HCT116 (cell line): ENCODE results near the gene CACNA2D3. TPM values are rescaled to one million over a fixed set of nuclear protein-coding genes. Genes with fewer than 3 reads are reported as not detected.

Experiments used
- ATAC-seq: fragments of 200-7000 bp; cut with Tn5 transposase; 2 replicates; pipeline ENCODE4 v1.9.1; 2020; ENCODE audit warnings: mild to moderate bottlenecking, moderate library complexity
- BruUV-seq: library from RNA; stranded (reverse); fragments of 400-500 nt; replicated peaks from 2 replicates; lab custom pipeline; 2021; lab: Mats Ljungman, UMichigan
- CTCF ChIA-PET: fragments of 300-600 bp; sonication (Branson Sonifier 250); formaldehyde crosslinking; loops from one replicate; lab custom pipeline; 2021; ENCODE audit warnings: antibody characterized with exemption; lab: Charles Lee
- POLR2A ChIA-PET: fragments of 300-600, 350-600 bp; sonication (Branson Sonifier 250); formaldehyde crosslinking; loops from one replicate; lab custom pipeline; 2021; ENCODE audit warnings: antibody characterized with exemption; lab: Charles Lee
- RAD21 ChIA-PET, 2 experiments: fragments of 300-600 bp; sonication (Branson Sonifier 250); formaldehyde crosslinking; loops; one replicate each; lab custom pipeline; 2023; ENCODE audit warnings: low total read pairs in 2 of 2; ENCODE audit not compliant: uncharacterized antibody in 2 of 2, unreplicated experiment in 2 of 2, low non-redundant PET in 1 of 2; lab: Charles Lee
- DNase-seq: peaks from one replicate; pipeline ENCODE4 v3.0.0-alpha.2; 2010; ENCODE audit warnings: low read depth, low spot score
- H2AFZ ChIP-seq: fragments of 200-600 bp; shearing (Covaris generic), sonication (generic); 2 replicates; pipeline ENCODE4 v1.6.1; 2017; ENCODE audit warnings: low read depth, mixed run types, mixed read lengths, antibody characterized with exemption, low read length; ENCODE audit not compliant: poor library complexity, severe bottlenecking
- H3K27ac ChIP-seq: 2 replicates; pipeline ENCODE4 v1.5.1; 2012; ENCODE audit warnings: low read depth, low read length
- H3K27me3 ChIP-seq: fragments of 200-600 bp; sonication (generic); 2 replicates; pipeline ENCODE4 v1.6.1; 2016; ENCODE audit warnings: mixed run types, low read length, mixed read lengths; ENCODE audit not compliant: insufficient read depth
- H3K36me3 ChIP-seq, 2 experiments: fragments of 200-500 bp in 1 of 2; fragments of 200-600 bp in 1 of 2; sonication (Bioruptor generic) in 1 of 2; sonication (generic) in 1 of 2; 2 replicates each; pipeline versions ENCODE4 v1.5.1 to v1.6.1; 2014 to 2016; ENCODE audit warnings: low read length in 2 of 2, inconsistent platforms in 1 of 2, mixed read lengths in 1 of 2, mixed run types in 1 of 2; ENCODE audit not compliant: insufficient read depth in 2 of 2, control insufficient read depth in 1 of 2
- H3K4me1 ChIP-seq, 2 experiments: fragments of 200-600 bp in 1 of 2; sonication (generic) in 1 of 2; 2 replicates each; pipeline versions ENCODE4 v1.5.1 to v1.6.1; 2012 to 2017; ENCODE audit warnings: low read length in 2 of 2, inconsistent platforms in 1 of 2, mild to moderate bottlenecking in 1 of 2, mixed read lengths in 1 of 2, mixed run types in 1 of 2, moderate library complexity in 1 of 2; ENCODE audit not compliant: insufficient read depth in 2 of 2, control insufficient read depth in 1 of 2
- H3K4me2 ChIP-seq: fragments of 200-600 bp; sonication (generic); 2 replicates; pipeline ENCODE4 v1.6.1; 2017; ENCODE audit warnings: mixed run types, low read length, mixed read lengths
- H3K4me3 ChIP-seq, 2 experiments: fragments of 200-600 bp in 1 of 2; sonication (generic) in 1 of 2; replicated peaks in 1 of 2; 2 replicates each; pipeline ENCODE4 v1.5.1; 2011 to 2016; ENCODE audit warnings: low read length in 2 of 2, control low read depth in 1 of 2, low read depth in 1 of 2, mild to moderate bottlenecking in 1 of 2, mixed read lengths in 1 of 2, mixed run types in 1 of 2
- H3K79me2 ChIP-seq: fragments of 200-600 bp; sonication (generic); 2 replicates; pipeline ENCODE4 v1.6.1; 2017; ENCODE audit warnings: mild to moderate bottlenecking, mixed run types, low read length, moderate library complexity, mixed read lengths; ENCODE audit not compliant: insufficient read depth
- H3K9ac ChIP-seq: fragments of 200-600 bp; sonication (generic); 2 replicates; pipeline ENCODE4 v1.6.1; 2016; ENCODE audit warnings: low read length, mixed read lengths
- H3K9me2 ChIP-seq: fragments of 200-600 bp; sonication (generic), shearing (Covaris generic); 2 replicates; pipeline ENCODE4 v1.6.1; 2017; ENCODE audit warnings: mixed run types, mild to moderate bottlenecking, moderate library complexity; ENCODE audit not compliant: insufficient read depth
- H3K9me3 ChIP-seq, 2 experiments: fragments of 200-500 bp in 1 of 2; fragments of 200-600 bp in 1 of 2; sonication (Bioruptor generic) in 1 of 2; sonication (generic) in 1 of 2; 2 replicates each; pipeline ENCODE4 v1.6.1; 2014 to 2017; ENCODE audit warnings: low read length in 2 of 2, mixed read lengths in 2 of 2, inconsistent platforms in 1 of 2, low read depth in 1 of 2, mild to moderate bottlenecking in 1 of 2, mixed run types in 1 of 2, moderate library complexity in 1 of 2; ENCODE audit not compliant: control insufficient read depth in 1 of 2, insufficient read depth in 1 of 2
- H4K20me1 ChIP-seq: fragments of 200-600 bp; sonication (generic), shearing (Covaris generic); 2 replicates; pipeline ENCODE4 v1.6.1; 2017; ENCODE audit warnings: mixed run types, mild to moderate bottlenecking, moderate library complexity; ENCODE audit not compliant: insufficient read depth
- CBX3 ChIP-seq: IDR thresholded peaks from 2 replicates; pipeline ENCODE4 v1.6.1; 2012; ENCODE audit warnings: low read depth
- CEBPB ChIP-seq: IDR thresholded peaks from 2 replicates; pipeline ENCODE4 v1.6.1; 2012; ENCODE audit warnings: low read depth
- ELF1 ChIP-seq: IDR thresholded peaks from 2 replicates; pipeline ENCODE4 v1.6.1; 2012; ENCODE audit warnings: low read depth, borderline replicate concordance
- EZH2 ChIP-seq: fragments of 200-600 bp; sonication (generic); IDR thresholded peaks from 2 replicates; pipeline ENCODE4 v1.6.1; 2017; ENCODE audit warnings: antibody characterized with exemption, mixed run types
- EZH2phosphoT487 ChIP-seq: fragments of 200-600 bp; IDR thresholded peaks from 2 replicates; pipeline ENCODE4 v1.6.1; 2018; ENCODE audit warnings: antibody characterized with exemption, borderline replicate concordance
- FOSL1 ChIP-seq: IDR thresholded peaks from 2 replicates; pipeline ENCODE4 v1.6.1; 2012; ENCODE audit warnings: low read depth
- JUND ChIP-seq: IDR thresholded peaks from 2 replicates; pipeline ENCODE4 v1.6.1; 2012
- POLR2A ChIP-seq: IDR thresholded peaks from 2 replicates; pipeline ENCODE4 v1.7.0; 2011; ENCODE audit warnings: borderline replicate concordance; ENCODE audit not compliant: insufficient read depth, insufficient read length; ENCODE audit errors: extremely low read depth
- POLR2AphosphoS5 ChIP-seq: IDR thresholded peaks from 2 replicates; pipeline ENCODE4 v1.6.1; 2011; ENCODE audit warnings: mild to moderate bottlenecking, low read depth, low read length, moderate library complexity
- RAD21 ChIP-seq: IDR thresholded peaks from 2 replicates; pipeline ENCODE4 v1.6.1; 2012; ENCODE audit warnings: low read depth, mild to moderate bottlenecking
- SIN3A ChIP-seq: IDR thresholded peaks from 2 replicates; pipeline ENCODE4 v1.6.1; 2012; ENCODE audit warnings: low read depth
- SP1 ChIP-seq: IDR thresholded peaks from 2 replicates; pipeline ENCODE4 v1.6.1; 2012; ENCODE audit warnings: low read depth
- SRF ChIP-seq: IDR thresholded peaks from 2 replicates; pipeline ENCODE4 v1.6.1; 2012; ENCODE audit warnings: low read depth
- TCF7L2 ChIP-seq: IDR thresholded peaks from 2 replicates; pipeline ENCODE4 v1.7.0; 2011; ENCODE audit warnings: borderline replicate concordance, inconsistent platforms; ENCODE audit not compliant: insufficient read depth, insufficient read length; ENCODE audit errors: extremely low read depth
- YY1 ChIP-seq: IDR thresholded peaks from 2 replicates; pipeline ENCODE4 v1.6.1; 2011; ENCODE audit warnings: low read length, low read depth, moderate library complexity, mild to moderate bottlenecking; ENCODE audit not compliant: insufficient replicate concordance; ENCODE audit errors: extremely low read depth
- ZNF274 ChIP-seq: fragments of 200-500 bp; sonication (Bioruptor generic); IDR thresholded peaks from 2 replicates; pipeline ENCODE4 v1.6.1; 2014; ENCODE audit warnings: mild to moderate bottlenecking, low read depth, low read length, inconsistent platforms
- intact Hi-C: fragments of 100-400 bp; cut with micrococcal nuclease; formaldehyde crosslinking; loops from 2 replicates; pipeline ENCODE4 v1.10.0; 2022
- total RNA-seq: library from RNA; stranded (reverse); gene quantifications from one replicate; pipeline ENCODE4 v1.2.1, GENCODE V29; 2021; ENCODE audit not compliant: unreplicated experiment
- TF ChIP-seq, protein P1 (sequence below): IDR thresholded peaks from 2 replicates; pipeline ENCODE4 v1.6.1; 2012; ENCODE audit warnings: low read depth
- TF ChIP-seq, protein P2 (sequence below): IDR thresholded peaks from 2 replicates; pipeline ENCODE4 v1.6.1; 2012
- TF ChIP-seq, protein P3 (sequence below): IDR thresholded peaks from 2 replicates; pipeline ENCODE4 v1.6.1; 2012

The CACNA2D3 gene
- total RNA-seq, 1 experiment from 2014 or later, result 0.20 TPM

DNA sequence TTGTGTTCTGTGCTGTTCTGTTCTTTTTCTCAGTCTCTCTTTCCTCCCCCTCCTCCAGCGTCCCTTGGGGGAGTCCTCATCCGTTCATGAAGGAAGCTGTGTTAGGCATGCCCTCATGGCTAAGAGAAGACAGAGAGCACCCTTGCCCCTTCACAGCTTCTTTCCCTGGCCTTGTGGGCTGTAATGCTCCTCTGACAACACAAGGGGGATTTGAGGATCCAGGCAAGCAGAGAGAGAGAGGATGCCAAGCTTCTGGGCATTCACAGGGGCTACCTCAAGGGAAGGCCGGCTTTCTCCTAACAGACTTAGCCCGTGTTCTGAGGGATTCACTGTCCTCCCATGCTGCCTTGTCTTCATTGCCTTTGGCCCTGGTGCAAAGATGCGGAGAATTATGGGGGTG lies 416.0 kb downstream of the CACNA2D3 start:
- H3K4me2 ChIP-seq, result no peak overlapping the region
- H3K27me3 ChIP-seq, result no peaks in the 10 kb centered on the region
- CTCF ChIA-PET, result no interaction called here
- H3K79me2 ChIP-seq, result no peaks in the 10 kb centered on the region
- no peak overlapping the region for H3K4me3 ChIP-seq
- H3K36me3 ChIP-seq, result no peaks in the 10 kb centered on the region
- H3K9me2 ChIP-seq, result no peaks in the 10 kb centered on the region
- no peak overlapping the region for H2AFZ ChIP-seq
- intact Hi-C loops, result no loop called here
- DNase-seq (no peak), ATAC-seq (no peak)
- H3K9ac ChIP-seq, result no peak overlapping the region
- TF ChIP-seq EZH2phosphoT487 (no peak), RAD21 (no peak), ELF1 (no peak), JUND (no peak), CBX3 (no peak)
- POLR2A ChIA-PET, result no interaction called here
- no peaks in the 10 kb centered on the region for H4K20me1 ChIP-seq
- H3K9me3 ChIP-seq, result no peaks in the 10 kb centered on the region; a peak in 1 of 4 replicates
- no peaks in the 10 kb centered on the region for H3K4me1 ChIP-seq
- no peak overlapping the region for H3K27ac ChIP-seq
- no TSS peak for BruUV-seq
- RAD21 ChIA-PET, result no interaction called here

DNA sequence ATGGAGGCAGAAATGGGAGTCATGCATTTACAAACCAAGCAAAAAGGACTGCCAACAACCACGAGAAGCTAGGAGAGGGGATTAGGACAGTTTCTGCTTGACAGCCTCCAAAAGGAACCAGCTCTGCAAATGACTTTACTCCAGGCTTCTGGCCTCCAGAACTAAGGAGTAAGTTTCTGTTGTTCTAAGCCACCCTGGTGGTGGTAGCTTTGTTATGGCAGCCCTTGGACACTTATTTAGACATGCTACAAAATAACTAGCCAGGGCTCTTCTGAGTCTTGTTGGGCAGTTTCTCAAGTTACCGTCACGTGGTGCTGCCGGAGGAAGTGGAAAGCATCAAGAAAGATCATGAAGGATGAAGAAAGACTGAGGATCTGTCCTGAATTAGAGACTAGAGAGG lies 419.0 kb downstream of the CACNA2D3 start:
- ChIA-PET POLR2A (no interaction called here), RAD21 (no interaction called here), CTCF (no interaction called here)
- no peaks in the 10 kb centered on the region for H3K9me2 ChIP-seq
- no peaks in the 10 kb centered on the region for H3K36me3 ChIP-seq
- no peak overlapping the region for H3K27ac ChIP-seq
- intact Hi-C loops, result no loop called here
- no peak overlapping the region for H2AFZ ChIP-seq
- no peak overlapping the region for H3K4me3 ChIP-seq
- no peaks in the 10 kb centered on the region; a peak in 1 of 4 replicates for H3K9me3 ChIP-seq
- DNase-seq (no peak), ATAC-seq (no peak)
- no peaks in the 10 kb centered on the region for H3K4me1 ChIP-seq
- H3K27me3 ChIP-seq, result no peaks in the 10 kb centered on the region
- no peak overlapping the region for H3K9ac ChIP-seq
- H3K4me2 ChIP-seq, result no peak overlapping the region
- no peaks in the 10 kb centered on the region for H4K20me1 ChIP-seq
- H3K79me2 ChIP-seq, result no peaks in the 10 kb centered on the region
- no TSS peak for BruUV-seq
- no peak for TF ChIP-seq POLR2AphosphoS5
- TF ChIP-seq, protein P1, sequence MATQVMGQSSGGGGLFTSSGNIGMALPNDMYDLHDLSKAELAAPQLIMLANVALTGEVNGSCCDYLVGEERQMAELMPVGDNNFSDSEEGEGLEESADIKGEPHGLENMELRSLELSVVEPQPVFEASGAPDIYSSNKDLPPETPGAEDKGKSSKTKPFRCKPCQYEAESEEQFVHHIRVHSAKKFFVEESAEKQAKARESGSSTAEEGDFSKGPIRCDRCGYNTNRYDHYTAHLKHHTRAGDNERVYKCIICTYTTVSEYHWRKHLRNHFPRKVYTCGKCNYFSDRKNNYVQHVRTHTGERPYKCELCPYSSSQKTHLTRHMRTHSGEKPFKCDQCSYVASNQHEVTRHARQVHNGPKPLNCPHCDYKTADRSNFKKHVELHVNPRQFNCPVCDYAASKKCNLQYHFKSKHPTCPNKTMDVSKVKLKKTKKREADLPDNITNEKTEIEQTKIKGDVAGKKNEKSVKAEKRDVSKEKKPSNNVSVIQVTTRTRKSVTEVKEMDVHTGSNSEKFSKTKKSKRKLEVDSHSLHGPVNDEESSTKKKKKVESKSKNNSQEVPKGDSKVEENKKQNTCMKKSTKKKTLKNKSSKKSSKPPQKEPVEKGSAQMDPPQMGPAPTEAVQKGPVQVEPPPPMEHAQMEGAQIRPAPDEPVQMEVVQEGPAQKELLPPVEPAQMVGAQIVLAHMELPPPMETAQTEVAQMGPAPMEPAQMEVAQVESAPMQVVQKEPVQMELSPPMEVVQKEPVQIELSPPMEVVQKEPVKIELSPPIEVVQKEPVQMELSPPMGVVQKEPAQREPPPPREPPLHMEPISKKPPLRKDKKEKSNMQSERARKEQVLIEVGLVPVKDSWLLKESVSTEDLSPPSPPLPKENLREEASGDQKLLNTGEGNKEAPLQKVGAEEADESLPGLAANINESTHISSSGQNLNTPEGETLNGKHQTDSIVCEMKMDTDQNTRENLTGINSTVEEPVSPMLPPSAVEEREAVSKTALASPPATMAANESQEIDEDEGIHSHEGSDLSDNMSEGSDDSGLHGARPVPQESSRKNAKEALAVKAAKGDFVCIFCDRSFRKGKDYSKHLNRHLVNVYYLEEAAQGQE, result no peak
- TF ChIP-seq, protein P2, sequence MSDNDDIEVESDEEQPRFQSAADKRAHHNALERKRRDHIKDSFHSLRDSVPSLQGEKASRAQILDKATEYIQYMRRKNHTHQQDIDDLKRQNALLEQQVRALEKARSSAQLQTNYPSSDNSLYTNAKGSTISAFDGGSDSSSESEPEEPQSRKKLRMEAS, result no peak
- no peak for TF ChIP-seq YY1
- TF ChIP-seq RAD21, result no peak
- TF ChIP-seq EZH2, result no peak
- TF ChIP-seq, protein P3, sequence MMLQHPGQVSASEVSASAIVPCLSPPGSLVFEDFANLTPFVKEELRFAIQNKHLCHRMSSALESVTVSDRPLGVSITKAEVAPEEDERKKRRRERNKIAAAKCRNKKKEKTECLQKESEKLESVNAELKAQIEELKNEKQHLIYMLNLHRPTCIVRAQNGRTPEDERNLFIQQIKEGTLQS, result no peak
- TF ChIP-seq EZH2phosphoT487, result no peak
- no peak for TF ChIP-seq SRF
- no peak for TF ChIP-seq SP1
- TF ChIP-seq ZNF274, result no peak
- no peak for TF ChIP-seq FOSL1
- no peak for TF ChIP-seq TCF7L2
- no peak for TF ChIP-seq POLR2A
- TF ChIP-seq CEBPB, result no peak
- TF ChIP-seq SIN3A, result no peak
